HG02763 (cell line): ENCODE results near the gene ALX3.

ENCODE experiments used
- ATAC-seq: cut with Tn5 transposase; IDR thresholded peaks from one replicate; pipeline ENCODE4 v1.9.1; 2021; ENCODE audit warnings: mild to moderate bottlenecking, moderate library complexity; ENCODE audit not compliant: unreplicated experiment

The ALX3 gene

GRCh38 chr1:110070671-110071242, at the start of gene ALX3:
TSS of gene ALX3 (minus strand) at chr1:110070672. CDS start at chr1:110070612, 60 bp downstream.
- no peak for ATAC-seq

DNA sequence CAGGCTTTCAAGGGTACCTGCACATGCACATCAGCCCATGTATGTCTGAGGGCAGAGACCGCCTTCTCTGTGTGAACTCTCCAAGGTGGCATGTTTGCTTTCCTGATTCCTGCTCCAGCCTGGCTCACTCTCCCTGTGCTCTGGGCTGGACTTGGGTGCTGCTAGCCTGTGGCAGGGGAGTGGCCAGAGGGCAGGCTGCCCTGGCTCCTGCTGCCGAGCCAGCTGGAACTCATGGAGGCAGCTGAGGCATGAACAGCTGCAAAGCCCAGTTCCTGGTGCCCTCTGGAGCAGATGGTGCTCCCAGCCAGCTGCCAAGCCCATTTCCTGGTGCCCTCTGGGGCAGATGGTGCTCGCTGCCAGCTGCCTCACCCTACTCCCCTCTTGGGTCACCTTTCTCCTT, 49.4 kb upstream of the ALX3 start:
- no peak for ATAC-seq

GRCh38 chr1:110118636-110119396, 48.3 kb upstream of the ALX3 start:
- ATAC-seq, result no peak

- no peak for ATAC-seq
Measured at GRCh38 chr1:110114784-110115183, 44.3 kb upstream of the ALX3 start.

GRCh38 chr1:110114173-110114572, 43.7 kb upstream of the ALX3 start:
- no peak for ATAC-seq

DNA sequence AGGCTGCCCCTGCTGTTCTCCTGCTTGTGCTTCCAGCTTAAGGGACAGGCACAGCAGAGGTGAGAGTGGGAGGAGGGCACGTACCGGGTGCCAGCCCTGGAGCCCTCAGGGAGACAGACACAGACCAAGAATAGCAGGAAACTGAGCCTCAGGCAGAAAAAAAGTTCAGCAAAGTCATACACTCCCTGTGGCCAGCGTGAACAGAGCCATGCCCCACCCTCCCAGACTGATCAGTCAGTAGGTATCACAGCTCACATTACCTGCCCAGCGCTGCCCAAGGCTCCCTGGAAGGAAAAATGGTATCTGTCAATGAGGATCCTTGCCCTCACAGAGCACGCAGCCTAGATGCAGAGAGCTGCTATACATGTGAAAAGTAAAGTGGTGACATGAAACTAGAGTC, 43.1 kb upstream of the ALX3 start:
- no peak for ATAC-seq

DNA sequence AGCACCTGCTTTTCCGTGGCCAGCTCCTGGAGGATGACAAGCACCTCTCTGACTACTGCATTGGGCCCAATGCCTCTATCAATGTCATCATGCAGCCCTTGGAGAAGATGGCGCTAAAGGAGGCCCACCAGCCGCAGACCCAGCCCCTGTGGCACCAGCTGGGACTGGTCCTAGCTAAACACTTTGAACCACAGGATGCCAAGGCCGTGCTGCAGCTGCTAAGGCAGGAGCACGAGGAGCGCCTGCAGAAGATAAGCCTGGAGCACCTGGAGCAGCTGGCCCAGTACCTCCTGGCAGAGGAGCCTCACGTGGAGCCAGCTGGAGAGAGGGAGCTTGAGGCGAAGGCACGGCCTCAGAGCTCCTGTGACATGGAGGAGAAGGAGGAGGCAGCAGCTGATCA, 42.2 kb upstream of the ALX3 start:
- ATAC-seq, result no peak

DNA sequence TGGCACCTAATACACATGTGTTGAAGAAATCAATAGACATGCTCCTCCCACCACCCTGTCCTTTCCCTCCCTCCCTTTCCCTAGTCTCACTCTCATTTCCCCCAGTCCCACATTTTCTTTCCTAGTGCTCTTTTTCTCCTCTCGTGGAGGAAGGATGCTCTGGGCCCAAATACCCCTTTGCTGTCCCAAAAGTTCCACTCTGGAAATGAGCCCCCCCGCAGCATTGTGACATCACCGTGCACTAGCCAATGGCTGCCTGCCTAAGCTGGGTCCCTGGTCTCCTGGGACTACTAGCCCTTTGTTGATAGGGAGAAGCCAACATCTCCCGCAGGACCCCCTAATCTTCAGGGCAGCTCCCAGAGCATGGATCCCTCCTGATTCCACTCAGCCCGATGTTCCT, 41.7 kb upstream of the ALX3 start, which contains the start of gene UBL4B:
Gene UBL4B (plus strand): TSS at position 301 of the 400 bp plus-strand sequence. CDS start 92 bp downstream, at position 393.
- no peak for ATAC-seq

GRCh38 chr1:110111081-110111480, 40.6 kb upstream of the ALX3 start:
- no peak for ATAC-seq

DNA sequence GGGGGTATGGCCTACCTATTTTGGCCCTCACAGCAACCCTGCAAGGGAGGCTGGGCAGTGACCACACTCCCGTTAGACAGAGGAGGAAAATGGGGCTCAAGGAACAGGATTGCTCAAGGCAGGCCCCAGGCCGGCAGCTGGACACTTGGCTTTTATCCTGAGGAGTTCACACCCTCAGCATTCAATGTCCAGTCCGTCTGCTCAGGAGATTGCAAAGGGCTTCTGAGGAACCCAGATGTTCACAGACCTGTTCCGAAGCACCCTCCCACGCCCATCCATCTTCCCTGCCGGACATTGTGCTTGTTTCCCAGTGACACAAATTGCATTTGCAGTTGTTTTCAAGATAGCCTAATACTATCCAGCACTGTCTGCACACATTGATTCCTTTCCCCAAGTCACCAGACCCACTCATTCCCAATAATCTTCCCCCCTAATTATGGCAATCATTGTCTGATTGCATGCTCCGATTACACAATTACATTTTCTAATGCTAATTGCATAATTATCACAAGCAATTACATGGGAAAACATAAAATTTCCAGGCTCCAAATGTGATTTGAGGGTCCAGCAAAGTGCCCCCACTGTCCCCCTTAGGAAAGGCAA, 37.5 kb upstream of the ALX3 start:
- no peak for ATAC-seq

GRCh38 chr1:110106013-110106941, 35.8 kb upstream of the ALX3 start:
- no peak for ATAC-seq

- no peak for ATAC-seq
Measured at GRCh38 chr1:110102081-110102480, 31.6 kb upstream of the ALX3 start.

- ATAC-seq, result no peak
Measured at GRCh38 chr1:110100335-110100734, 29.9 kb upstream of the ALX3 start.

DNA sequence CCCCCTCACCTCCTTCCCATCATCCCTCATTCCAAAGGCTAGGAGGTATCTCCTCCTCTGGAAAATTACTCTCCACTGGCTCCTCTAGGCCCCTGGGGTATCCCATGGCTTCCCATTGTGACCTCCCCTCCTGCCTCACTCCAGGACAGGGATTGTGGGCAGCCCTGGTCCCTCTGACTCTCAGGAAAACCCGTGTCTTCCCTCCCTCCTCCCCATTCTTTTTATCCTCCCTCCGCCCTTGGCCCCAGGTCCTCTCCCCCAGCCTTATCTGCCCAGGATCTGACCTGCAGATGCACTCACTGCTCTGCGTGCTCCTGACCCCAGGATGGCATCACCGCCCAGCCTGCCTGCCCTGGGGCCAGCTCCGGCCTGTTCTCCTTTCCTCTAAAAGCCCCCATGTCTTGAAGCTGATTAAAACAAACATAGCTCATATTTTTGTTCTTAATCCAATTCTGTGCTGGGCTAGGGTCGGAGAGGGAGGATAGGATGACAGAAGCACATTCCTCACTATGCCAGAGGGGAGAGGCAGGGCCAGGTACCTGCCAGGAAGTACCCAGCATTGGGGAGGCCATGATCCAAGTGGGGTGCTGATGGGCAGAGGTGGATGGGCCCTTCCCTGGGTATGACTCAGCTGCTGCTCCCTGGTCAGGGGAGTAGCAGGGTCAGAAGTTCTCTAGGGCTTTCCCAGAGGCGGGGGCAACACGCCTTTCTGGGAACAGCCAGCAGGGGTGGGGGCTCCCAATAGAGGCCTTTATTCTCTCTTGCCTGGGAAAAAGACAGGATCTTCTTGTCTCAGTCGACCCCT, 28.0 kb upstream of the ALX3 start:
- ATAC-seq, result no peak

DNA sequence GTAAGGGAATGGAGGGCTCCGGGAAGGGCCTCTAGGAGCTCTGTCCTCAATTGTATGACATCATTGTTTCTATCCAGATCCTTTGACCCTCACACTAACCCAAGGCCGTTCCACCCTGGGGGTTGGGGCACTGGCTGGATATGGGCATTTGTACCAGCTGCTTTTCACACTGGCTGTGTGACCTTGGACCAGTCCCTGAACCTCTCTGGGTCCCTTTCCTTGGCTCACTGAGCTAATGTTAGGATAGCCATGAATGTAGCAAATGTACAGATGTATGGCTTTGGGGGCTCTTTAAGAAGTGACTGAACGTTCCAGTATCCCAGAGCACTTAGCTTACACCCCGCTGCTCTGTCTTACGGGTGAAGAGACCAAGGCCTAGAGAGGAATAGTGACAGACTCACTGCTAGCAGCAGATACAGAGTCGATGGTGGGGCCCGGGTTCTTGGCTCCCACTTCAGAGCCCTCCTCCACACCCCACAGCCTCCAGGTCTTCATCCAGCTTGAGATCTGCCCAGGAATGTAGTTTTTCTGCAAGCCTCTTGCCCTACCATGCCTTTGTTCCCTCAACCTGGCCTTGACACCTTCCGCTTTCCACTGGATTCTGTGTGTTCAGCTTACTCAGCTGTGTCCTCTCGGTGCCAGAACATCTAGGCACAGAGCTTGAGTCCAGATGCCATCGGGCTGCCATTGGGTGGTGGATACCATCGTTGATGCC, 27.2 kb upstream of the ALX3 start:
- no peak for ATAC-seq

- ATAC-seq, result no peak
Measured at GRCh38 chr1:110094931-110095654, 24.6 kb upstream of the ALX3 start.

DNA sequence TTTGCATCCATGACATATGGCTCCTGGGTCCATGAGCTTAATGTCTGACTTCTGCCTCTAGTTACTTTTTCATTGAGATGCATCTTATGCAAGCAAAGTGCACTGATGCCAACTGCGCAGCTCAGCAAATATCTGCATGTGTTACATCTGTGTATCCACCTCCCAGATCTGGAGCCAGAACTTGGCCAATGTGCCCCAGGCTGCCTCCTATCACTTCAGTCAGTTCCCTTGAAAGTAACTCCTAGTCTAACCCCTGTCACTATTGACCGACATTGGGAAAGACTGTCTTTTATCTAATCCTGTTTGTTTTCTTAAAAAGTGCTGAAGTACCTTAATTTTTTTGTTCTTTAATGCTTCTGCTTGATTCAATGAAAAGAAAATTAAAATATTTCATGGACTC, 22.5 kb upstream of the ALX3 start:
- no peak for ATAC-seq

DNA sequence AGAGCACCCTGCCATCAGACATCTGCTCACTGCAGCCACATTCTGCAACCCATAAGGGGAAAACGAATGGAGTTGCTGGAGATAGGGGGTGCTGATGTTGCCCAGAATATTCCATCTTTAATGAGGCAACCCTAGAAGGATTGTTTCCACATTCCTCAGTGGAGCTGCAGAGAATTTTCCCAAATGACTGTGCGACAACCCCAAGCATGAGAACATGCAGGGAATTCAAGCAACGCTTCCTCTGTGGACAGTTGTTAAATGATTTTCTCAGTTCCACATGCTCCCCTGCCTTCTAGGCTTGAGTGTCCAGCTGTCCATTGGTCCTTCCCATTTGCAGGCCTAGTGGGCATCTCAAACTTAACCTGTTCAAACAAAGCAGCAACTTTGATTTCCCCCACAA, 21.3 kb upstream of the ALX3 start:
- ATAC-seq, result no peak

- ATAC-seq, result no peak
Measured at GRCh38 chr1:110091381-110091780, 20.9 kb upstream of the ALX3 start.
